ENCODE measurements around the gene TMEM167A.

DNA sequence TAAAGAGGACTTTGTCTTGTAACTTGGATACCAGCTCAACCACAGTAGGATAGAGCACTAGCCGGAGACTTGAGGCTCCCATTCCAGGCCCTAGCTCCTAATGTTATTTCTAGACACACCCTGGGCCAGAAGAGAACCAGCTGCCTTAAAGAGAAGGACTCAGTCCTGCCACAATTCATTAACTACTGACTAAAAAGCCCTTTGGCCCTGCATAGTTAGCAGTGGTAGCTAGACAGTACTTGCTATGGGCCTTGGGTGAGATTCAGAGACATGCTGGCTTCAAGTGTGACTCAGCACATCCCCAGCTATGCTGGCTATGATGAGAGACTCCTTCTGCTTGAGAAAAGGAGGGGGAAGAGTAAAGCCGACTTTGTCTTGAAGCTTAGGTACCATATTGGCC, 47.3 kb downstream of the TMEM167A start:
- TF ChIP-seq, protein P1, sequence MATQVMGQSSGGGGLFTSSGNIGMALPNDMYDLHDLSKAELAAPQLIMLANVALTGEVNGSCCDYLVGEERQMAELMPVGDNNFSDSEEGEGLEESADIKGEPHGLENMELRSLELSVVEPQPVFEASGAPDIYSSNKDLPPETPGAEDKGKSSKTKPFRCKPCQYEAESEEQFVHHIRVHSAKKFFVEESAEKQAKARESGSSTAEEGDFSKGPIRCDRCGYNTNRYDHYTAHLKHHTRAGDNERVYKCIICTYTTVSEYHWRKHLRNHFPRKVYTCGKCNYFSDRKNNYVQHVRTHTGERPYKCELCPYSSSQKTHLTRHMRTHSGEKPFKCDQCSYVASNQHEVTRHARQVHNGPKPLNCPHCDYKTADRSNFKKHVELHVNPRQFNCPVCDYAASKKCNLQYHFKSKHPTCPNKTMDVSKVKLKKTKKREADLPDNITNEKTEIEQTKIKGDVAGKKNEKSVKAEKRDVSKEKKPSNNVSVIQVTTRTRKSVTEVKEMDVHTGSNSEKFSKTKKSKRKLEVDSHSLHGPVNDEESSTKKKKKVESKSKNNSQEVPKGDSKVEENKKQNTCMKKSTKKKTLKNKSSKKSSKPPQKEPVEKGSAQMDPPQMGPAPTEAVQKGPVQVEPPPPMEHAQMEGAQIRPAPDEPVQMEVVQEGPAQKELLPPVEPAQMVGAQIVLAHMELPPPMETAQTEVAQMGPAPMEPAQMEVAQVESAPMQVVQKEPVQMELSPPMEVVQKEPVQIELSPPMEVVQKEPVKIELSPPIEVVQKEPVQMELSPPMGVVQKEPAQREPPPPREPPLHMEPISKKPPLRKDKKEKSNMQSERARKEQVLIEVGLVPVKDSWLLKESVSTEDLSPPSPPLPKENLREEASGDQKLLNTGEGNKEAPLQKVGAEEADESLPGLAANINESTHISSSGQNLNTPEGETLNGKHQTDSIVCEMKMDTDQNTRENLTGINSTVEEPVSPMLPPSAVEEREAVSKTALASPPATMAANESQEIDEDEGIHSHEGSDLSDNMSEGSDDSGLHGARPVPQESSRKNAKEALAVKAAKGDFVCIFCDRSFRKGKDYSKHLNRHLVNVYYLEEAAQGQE (IDR thresholded peaks at IDR 0.05; ENCODE audit: low read depth): no peak
- no peak for TF ChIP-seq EGR1 (IDR thresholded peaks at IDR 0.05)
- TF ChIP-seq RAD21 (IDR thresholded peaks at IDR 0.05; ENCODE audit: low read depth): no peak
- no peak for TF ChIP-seq EP300 (IDR thresholded peaks at IDR 0.05; ENCODE audit: borderline replicate concordance)
- no peak for TF ChIP-seq TAF1 (IDR thresholded peaks at IDR 0.05; ENCODE audit: low read depth)
- TF ChIP-seq YY1 (IDR thresholded peaks at IDR 0.05; ENCODE audit: low read depth): no peak
- TF ChIP-seq TCF12 (IDR thresholded peaks at IDR 0.05; ENCODE audit: low read depth): no peak
- no peak for TF ChIP-seq CEBPB (IDR thresholded peaks at IDR 0.05)
- no peak for TF ChIP-seq CREB1 (IDR thresholded peaks at IDR 0.05; ENCODE audit: low read depth)
- TF ChIP-seq TEAD4 (IDR thresholded peaks at IDR 0.05): no peak
- no peak for TF ChIP-seq NFIC (IDR thresholded peaks at IDR 0.05)
- TF ChIP-seq, protein P2, sequence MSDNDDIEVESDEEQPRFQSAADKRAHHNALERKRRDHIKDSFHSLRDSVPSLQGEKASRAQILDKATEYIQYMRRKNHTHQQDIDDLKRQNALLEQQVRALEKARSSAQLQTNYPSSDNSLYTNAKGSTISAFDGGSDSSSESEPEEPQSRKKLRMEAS (IDR thresholded peaks at IDR 0.05): no peak

Data from Ishikawa (cell line).